ENCODE results near the gene PRKG1.

PRKG1 gene

GRCh38 chr10:51321980-51322379, 247.7 kb downstream of the PRKG1 start:
- no peak for DNase-seq (ENCODE audit: low spot score)

GRCh38 chr10:51325649-51326048, 251.4 kb downstream of the PRKG1 start:
- DNase-seq (ENCODE audit: low spot score) = no peak
- H3K9me3 ChIP-seq (replicated peaks in 1 of 2; ENCODE audit: control insufficient read depth in 2 of 2, insufficient read depth in 1 of 2, low read depth in 1 of 2, low read length in 2 of 2) = peaks cover 0 to 3% of the 10 kb centered on the region in 2 donors
- no peak overlapping the region for H3K27ac ChIP-seq (replicated peaks; ENCODE audit: low read length)
- WGBS, 2 donors (ENCODE audit: extremely low coverage in 2 of 2, insufficient read length in 2 of 2, insufficient replicate concordance in 1 of 2) = no CpG with 5 or more reads among the region's 2 CpGs
- no peaks in the 10 kb centered on the region for H3K36me3 ChIP-seq (replicated peaks in 1 of 2; ENCODE audit: control insufficient read depth in 2 of 2, insufficient read depth in 2 of 2, low read length in 2 of 2)
- no peak overlapping the region for H3K23ac ChIP-seq (ENCODE audit: low read depth, low read length, poor library complexity)
- H2BK15ac ChIP-seq (ENCODE audit: low read length) = no peak overlapping the region
- H4K8ac ChIP-seq (ENCODE audit: low read depth, low read length) = no peak overlapping the region
- H3K79me1 ChIP-seq (ENCODE audit: low read depth, low read length) = no peaks in the 10 kb centered on the region
- no peak overlapping the region for H2BK12ac ChIP-seq (ENCODE audit: low read length)
- H2BK120ac ChIP-seq (ENCODE audit: low read depth, low read length) = no peak overlapping the region
- no peak overlapping the region for H4K91ac ChIP-seq (ENCODE audit: low read depth, low read length, poor library complexity)
- H2AK5ac ChIP-seq (ENCODE audit: low read depth, low read length) = no peak overlapping the region
- H3K4me3 ChIP-seq (ENCODE audit: low read length in 2 of 2) = no peak overlapping the region
- no peak overlapping the region for H2AFZ ChIP-seq (ENCODE audit: low read length)
- H3K4me2 ChIP-seq (ENCODE audit: insufficient read depth, low read length, poor library complexity, severe bottlenecking) = no peak overlapping the region
- no peaks in the 10 kb centered on the region for H3K4me1 ChIP-seq (ENCODE audit: control insufficient read depth in 2 of 2, insufficient read depth in 1 of 2, low read depth in 1 of 2, low read length in 2 of 2)
- no peak overlapping the region for H3K4ac ChIP-seq (ENCODE audit: low read length)
- H3K27me3 ChIP-seq (ENCODE audit: control insufficient read depth in 3 of 3, insufficient read depth in 3 of 3, low read depth in 1 of 3, low read length in 3 of 3) = no peaks in the 10 kb centered on the region
- no peak overlapping the region for H3K18ac ChIP-seq (ENCODE audit: low read length)
- H2BK5ac ChIP-seq (ENCODE audit: low read length) = no peak overlapping the region
- H3K14ac ChIP-seq (ENCODE audit: low read length) = no peak overlapping the region
- no peak overlapping the region for H3K9ac ChIP-seq (ENCODE audit: low read depth, low read length, poor library complexity)

More at GRCh38 chr10:51321980-51322379, 247.7 kb downstream of the PRKG1 start:
- H3K23ac ChIP-seq (ENCODE audit: low read depth, low read length, poor library complexity) = no peak overlapping the region
- no CpG with 5 or more reads among the region's 3 CpGs for WGBS, 2 donors (ENCODE audit: extremely low coverage in 2 of 2, insufficient read length in 2 of 2, insufficient replicate concordance in 1 of 2)
- H3K4ac ChIP-seq (ENCODE audit: low read length) = no peak overlapping the region
- H3K18ac ChIP-seq (ENCODE audit: low read length) = no peak overlapping the region
- H4K8ac ChIP-seq (ENCODE audit: low read depth, low read length) = no peak overlapping the region
- no peak overlapping the region for H2BK120ac ChIP-seq (ENCODE audit: low read depth, low read length)
- no peak overlapping the region for H3K4me2 ChIP-seq (ENCODE audit: insufficient read depth, low read length, poor library complexity, severe bottlenecking)
- no peak overlapping the region for H3K14ac ChIP-seq (ENCODE audit: low read length)
- peaks cover 0 to 3% of the 10 kb centered on the region in 2 donors for H3K9me3 ChIP-seq (replicated peaks in 1 of 2; ENCODE audit: control insufficient read depth in 2 of 2, insufficient read depth in 1 of 2, low read depth in 1 of 2, low read length in 2 of 2)
- no peak overlapping the region for H2BK5ac ChIP-seq (ENCODE audit: low read length)
- H2BK15ac ChIP-seq (ENCODE audit: low read length) = no peak overlapping the region
- H2BK12ac ChIP-seq (ENCODE audit: low read length) = no peak overlapping the region
- H3K27me3 ChIP-seq (ENCODE audit: control insufficient read depth in 3 of 3, insufficient read depth in 3 of 3, low read depth in 1 of 3, low read length in 3 of 3) = no peaks in the 10 kb centered on the region
- H3K9ac ChIP-seq (ENCODE audit: low read depth, low read length, poor library complexity) = no peak overlapping the region
- no peak overlapping the region for H3K4me3 ChIP-seq (ENCODE audit: low read length in 2 of 2)
- no peaks in the 10 kb centered on the region for H3K79me1 ChIP-seq (ENCODE audit: low read depth, low read length)
- no peaks in the 10 kb centered on the region for H3K4me1 ChIP-seq (ENCODE audit: control insufficient read depth in 2 of 2, insufficient read depth in 1 of 2, low read depth in 1 of 2, low read length in 2 of 2)
- H2AK5ac ChIP-seq (ENCODE audit: low read depth, low read length) = no peak overlapping the region
- no peak overlapping the region for H4K91ac ChIP-seq (ENCODE audit: low read depth, low read length, poor library complexity)
- no peaks in the 10 kb centered on the region for H3K36me3 ChIP-seq (replicated peaks in 1 of 2; ENCODE audit: control insufficient read depth in 2 of 2, insufficient read depth in 2 of 2, low read length in 2 of 2)
- H3K27ac ChIP-seq (replicated peaks; ENCODE audit: low read length) = no peak overlapping the region
- H2AFZ ChIP-seq (ENCODE audit: low read length) = no peak overlapping the region

GRCh38 chr10:51326174-51326573, 251.9 kb downstream of the PRKG1 start:
- Histone ChIP-seq H3K27ac (replicated peaks; ENCODE audit: low read length) (no peak overlapping the region), H3K18ac (ENCODE audit: low read length) (no peak overlapping the region), H4K91ac (ENCODE audit: low read depth, low read length, poor library complexity) (no peak overlapping the region), H2BK120ac (ENCODE audit: low read depth, low read length) (no peak overlapping the region), H3K36me3 (replicated peaks in 1 of 2; ENCODE audit: control insufficient read depth in 2 of 2, insufficient read depth in 2 of 2, low read length in 2 of 2) (no peaks in the 10 kb centered on the region), H3K27me3 (ENCODE audit: control insufficient read depth in 3 of 3, insufficient read depth in 3 of 3, low read depth in 1 of 3, low read length in 3 of 3) (no peaks in the 10 kb centered on the region), H3K23ac (ENCODE audit: low read depth, low read length, poor library complexity) (no peak overlapping the region), H2AK5ac (ENCODE audit: low read depth, low read length) (no peak overlapping the region), H2BK15ac (ENCODE audit: low read length) (no peak overlapping the region), H4K8ac (ENCODE audit: low read depth, low read length) (no peak overlapping the region), H3K4me2 (ENCODE audit: insufficient read depth, low read length, poor library complexity, severe bottlenecking) (no peak overlapping the region), H3K4me3 (ENCODE audit: low read length in 2 of 2) (no peak overlapping the region), H2BK12ac (ENCODE audit: low read length) (no peak overlapping the region), H2BK5ac (ENCODE audit: low read length) (no peak overlapping the region), H3K79me1 (ENCODE audit: low read depth, low read length) (no peaks in the 10 kb centered on the region), H3K9me3 (replicated peaks in 1 of 2; ENCODE audit: control insufficient read depth in 2 of 2, insufficient read depth in 1 of 2, low read depth in 1 of 2, low read length in 2 of 2) (peaks cover 0 to 3% of the 10 kb centered on the region in 2 donors), H3K14ac (ENCODE audit: low read length) (no peak overlapping the region), H3K9ac (ENCODE audit: low read depth, low read length, poor library complexity) (no peak overlapping the region), H2AFZ (ENCODE audit: low read length) (no peak overlapping the region), H3K4ac (ENCODE audit: low read length) (no peak overlapping the region), H3K4me1 (ENCODE audit: control insufficient read depth in 2 of 2, insufficient read depth in 1 of 2, low read depth in 1 of 2, low read length in 2 of 2) (no peaks in the 10 kb centered on the region)
- no CpG with 5 or more reads among the region's 1 CpG for WGBS, 2 donors (ENCODE audit: extremely low coverage in 2 of 2, insufficient read length in 2 of 2, insufficient replicate concordance in 1 of 2)
- no peak for DNase-seq (ENCODE audit: low spot score)

GRCh38 chr10:51327432-51327831, 253.1 kb downstream of the PRKG1 start:
- H4K8ac ChIP-seq (ENCODE audit: low read depth, low read length) = no peak overlapping the region
- no peak for DNase-seq (ENCODE audit: low spot score)
- no peak overlapping the region for H2BK12ac ChIP-seq (ENCODE audit: low read length)
- H3K27ac ChIP-seq (replicated peaks; ENCODE audit: low read length) = no peak overlapping the region
- no peak overlapping the region for H3K4ac ChIP-seq (ENCODE audit: low read length)
- no peaks in the 10 kb centered on the region for H3K79me1 ChIP-seq (ENCODE audit: low read depth, low read length)
- H3K36me3 ChIP-seq (replicated peaks in 1 of 2; ENCODE audit: control insufficient read depth in 2 of 2, insufficient read depth in 2 of 2, low read length in 2 of 2) = no peaks in the 10 kb centered on the region
- H2BK5ac ChIP-seq (ENCODE audit: low read length) = no peak overlapping the region
- no peak overlapping the region for H3K9ac ChIP-seq (ENCODE audit: low read depth, low read length, poor library complexity)
- no peak overlapping the region for H4K91ac ChIP-seq (ENCODE audit: low read depth, low read length, poor library complexity)
- no peak overlapping the region for H2BK120ac ChIP-seq (ENCODE audit: low read depth, low read length)
- no peak overlapping the region for H2BK15ac ChIP-seq (ENCODE audit: low read length)
- H2AK5ac ChIP-seq (ENCODE audit: low read depth, low read length) = no peak overlapping the region
- peaks cover 0 to 3% of the 10 kb centered on the region in 2 donors for H3K9me3 ChIP-seq (replicated peaks in 1 of 2; ENCODE audit: control insufficient read depth in 2 of 2, insufficient read depth in 1 of 2, low read depth in 1 of 2, low read length in 2 of 2)
- no peaks in the 10 kb centered on the region for H3K4me1 ChIP-seq (ENCODE audit: control insufficient read depth in 2 of 2, insufficient read depth in 1 of 2, low read depth in 1 of 2, low read length in 2 of 2)
- H3K4me3 ChIP-seq (ENCODE audit: low read length in 2 of 2) = no peak overlapping the region
- H3K23ac ChIP-seq (ENCODE audit: low read depth, low read length, poor library complexity) = no peak overlapping the region
- no peak overlapping the region for H3K18ac ChIP-seq (ENCODE audit: low read length)
- no peaks in the 10 kb centered on the region for H3K27me3 ChIP-seq (ENCODE audit: control insufficient read depth in 3 of 3, insufficient read depth in 3 of 3, low read depth in 1 of 3, low read length in 3 of 3)
- H2AFZ ChIP-seq (ENCODE audit: low read length) = no peak overlapping the region
- no peak overlapping the region for H3K4me2 ChIP-seq (ENCODE audit: insufficient read depth, low read length, poor library complexity, severe bottlenecking)
- no peak overlapping the region for H3K14ac ChIP-seq (ENCODE audit: low read length)
- no CpG with 5 or more reads among the region's 1 CpG for WGBS, 2 donors (ENCODE audit: extremely low coverage in 2 of 2, insufficient read length in 2 of 2, insufficient replicate concordance in 1 of 2)
